Measurements from ENCODE around the gene RNLS.
"Not testable (repeated sequence)": the region's sequence is repeated elsewhere in the genome, so short reads cannot be mapped to it uniquely, and the experiment has no call there.

RNLS gene

GRCh38 chr10:88337134-88337533 is 246.0 kb downstream of the RNLS start:
- DNase-seq: no peak

GRCh38 chr10:88336334-88336733 is 246.8 kb downstream of the RNLS start:
- no peak for DNase-seq

GRCh38 chr10:88333248-88333630 is 249.9 kb downstream of the RNLS start:
- DNase-seq: no peak

- DNase-seq: no peak
These were observed 250.4 kb downstream of the RNLS start for GRCh38 chr10:88332503-88333247.

GRCh38 chr10:88330174-88330573 is 252.9 kb downstream of the RNLS start:
- no peak for DNase-seq

- no peak for DNase-seq
These were observed 260.6 kb downstream of the RNLS start for GRCh38 chr10:88322324-88323063.

GRCh38 chr10:88319960-88320517 is 263.1 kb downstream of the RNLS start:
- no peak for DNase-seq

- peak; percentile 18 for DNase-seq
These were observed 264.3 kb downstream of the RNLS start for GRCh38 chr10:88318803-88319202.

GRCh38 chr10:88317099-88317498 is 266.0 kb downstream of the RNLS start:
- DNase-seq: no peak

- no peak for DNase-seq
These were observed 266.7 kb downstream of the RNLS start for GRCh38 chr10:88316292-88316861.

- DNase-seq: no peak
These were observed 267.4 kb downstream of the RNLS start for GRCh38 chr10:88315755-88316154.

GRCh38 chr10:88314362-88314761 is 268.8 kb downstream of the RNLS start:
- no peak for DNase-seq

GRCh38 chr10:88313878-88314277 is 269.2 kb downstream of the RNLS start:
- peak; percentile 39 for DNase-seq

- no peak for DNase-seq
These were observed 270.3 kb downstream of the RNLS start for GRCh38 chr10:88312855-88313254.

- DNase-seq: no peak
These were observed 271.9 kb downstream of the RNLS start for GRCh38 chr10:88311264-88311663.

- DNase-seq: no peak
These were observed 273.8 kb downstream of the RNLS start for GRCh38 chr10:88309365-88309764.

GRCh38 chr10:88308361-88308760 is 274.8 kb downstream of the RNLS start:
- not testable (repeated sequence) for DNase-seq

- no peak for DNase-seq
These were observed 283.3 kb downstream of the RNLS start for GRCh38 chr10:88299787-88300186.

- DNase-seq: no peak
These were observed 286.0 kb downstream of the RNLS start for GRCh38 chr10:88297103-88297502.

- no peak for DNase-seq
These were observed 289.4 kb downstream of the RNLS start for GRCh38 chr10:88293651-88294230.

- DNase-seq: no peak
These were observed 290.0 kb downstream of the RNLS start for GRCh38 chr10:88293073-88293472.

GRCh38 chr10:88292185-88292514 is 291.0 kb downstream of the RNLS start:
- DNase-seq: no peak
